Stimulated activated CD8-positive, alpha-beta memory T cell treated with anti-CD3 and anti-CD28 coated beads, Interleukin-4, amount 100 ng/mL, for 1 hour (primary cell): ENCODE measurements around the gene TMEM131.

ENCODE experiments used
- DNase-seq, 2 donors: peaks; one replicate each; pipeline ENCODE4 v3.0.0-alpha.2; 2020; ENCODE audit warnings: low read depth in 2 of 2, low spot score in 1 of 2

Gene TMEM131

GRCh38 chr2:97741686-97742085, 254.1 kb downstream of the TMEM131 start:
- no peak for DNase-seq

- no peak for DNase-seq
Measured at GRCh38 chr2:97741251-97741650, 254.5 kb downstream of the TMEM131 start.

- DNase-seq = no peak
Measured at GRCh38 chr2:97740590-97741182, 255.1 kb downstream of the TMEM131 start.

DNA sequence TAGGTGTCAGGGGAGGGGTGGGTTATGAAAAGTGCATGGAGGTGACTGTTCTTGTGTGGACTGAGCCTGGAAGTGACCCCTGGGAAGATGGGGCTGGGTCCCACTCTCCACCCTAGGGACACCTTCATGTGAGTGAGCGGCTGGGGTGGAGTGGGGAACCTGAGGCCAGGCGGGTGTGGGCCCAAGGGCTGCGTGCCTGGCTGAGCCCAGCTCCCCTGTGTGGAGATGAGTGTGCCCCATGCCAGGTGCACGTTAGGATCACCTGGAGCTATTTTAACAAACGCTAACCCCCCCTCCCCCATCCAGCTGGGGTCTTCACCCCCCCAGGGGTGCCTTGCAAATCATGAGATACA, 255.9 kb downstream of the TMEM131 start:
- DNase-seq = no peak

DNA sequence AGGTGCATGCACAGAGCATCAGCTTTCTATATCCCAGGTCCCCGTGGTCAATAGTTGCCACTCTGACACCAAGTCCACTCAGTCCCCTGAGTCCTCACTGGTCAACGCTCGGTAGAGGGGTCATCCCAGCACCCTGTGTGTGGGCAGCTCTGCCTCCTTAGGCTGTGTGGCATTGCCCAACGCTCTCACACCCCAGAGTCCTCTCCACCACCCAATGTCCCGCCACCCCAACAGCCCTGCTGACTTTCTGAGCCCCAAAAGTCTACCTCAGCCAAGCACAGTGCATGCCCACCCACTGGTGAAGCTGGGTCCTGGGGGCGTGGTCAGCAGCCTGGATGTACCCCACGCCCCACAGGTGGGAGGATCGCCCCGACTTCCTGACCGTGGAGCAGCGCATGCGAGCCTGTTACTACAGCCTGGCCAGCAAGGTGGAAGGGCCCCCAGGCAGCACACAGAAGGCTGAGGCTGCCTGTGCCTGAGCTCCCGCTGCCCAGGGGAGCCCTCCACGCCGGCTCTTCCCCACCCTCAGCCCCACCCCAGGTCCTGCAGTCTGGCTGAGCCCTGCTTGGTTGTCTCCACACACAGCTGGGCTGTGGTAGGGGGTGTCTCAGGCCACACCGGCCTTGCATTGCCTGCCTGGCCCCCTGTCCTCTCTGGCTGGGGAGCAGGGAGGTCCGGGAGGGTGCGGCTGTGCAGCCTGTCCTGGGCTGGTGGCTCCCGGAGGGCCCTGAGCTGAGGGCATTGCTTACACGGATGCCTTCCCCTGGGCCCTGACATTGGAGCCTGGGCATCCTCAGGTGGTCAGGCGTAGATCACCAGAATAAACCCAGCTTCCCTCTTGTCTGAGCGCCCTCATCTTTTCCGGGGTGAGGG, 256.5 kb downstream of the TMEM131 start:
- DNase-seq = no peak

GRCh38 chr2:97738179-97739019, 257.3 kb downstream of the TMEM131 start:
- no peak for DNase-seq

- DNase-seq = no peak
Measured at GRCh38 chr2:97737421-97738178, 258.1 kb downstream of the TMEM131 start.

DNA sequence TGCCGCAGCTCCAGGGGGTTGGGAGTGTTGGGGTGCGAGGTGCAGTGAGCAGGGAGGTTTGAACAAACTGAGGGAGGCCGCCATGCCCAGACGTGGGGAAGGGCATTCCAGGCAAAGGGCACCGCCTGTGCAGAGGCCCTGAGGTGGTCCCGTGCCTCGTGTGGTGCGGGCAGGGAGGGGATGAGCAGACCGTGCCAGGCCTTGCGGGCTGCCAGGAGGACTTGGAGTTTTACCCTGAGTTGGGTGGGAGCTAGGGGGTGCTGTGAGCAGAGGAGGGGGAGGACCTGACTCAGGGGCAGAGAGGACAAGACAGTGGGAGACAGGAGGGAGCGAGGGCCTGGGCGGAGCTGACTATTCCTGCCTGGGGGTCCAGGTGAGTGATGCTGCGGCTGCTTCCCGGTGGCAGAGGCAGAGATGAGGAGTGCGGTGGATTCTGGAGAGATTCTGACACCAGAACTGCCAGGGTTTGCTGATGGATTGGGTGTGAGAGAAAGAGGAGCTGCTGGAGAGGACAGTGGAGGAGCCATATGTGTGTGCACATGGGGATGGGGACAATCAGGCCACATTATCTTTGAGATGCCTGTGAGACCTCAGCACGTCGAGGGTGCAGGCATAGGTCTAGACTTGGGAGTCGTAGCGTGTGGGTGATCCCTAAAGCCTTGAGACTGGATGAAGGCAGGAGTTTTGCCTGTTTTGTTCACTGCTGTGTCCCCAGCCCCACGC, 259.0 kb downstream of the TMEM131 start:
- no peak for DNase-seq

- no peak for DNase-seq
Measured at GRCh38 chr2:97736185-97736584, 259.6 kb downstream of the TMEM131 start.

DNA sequence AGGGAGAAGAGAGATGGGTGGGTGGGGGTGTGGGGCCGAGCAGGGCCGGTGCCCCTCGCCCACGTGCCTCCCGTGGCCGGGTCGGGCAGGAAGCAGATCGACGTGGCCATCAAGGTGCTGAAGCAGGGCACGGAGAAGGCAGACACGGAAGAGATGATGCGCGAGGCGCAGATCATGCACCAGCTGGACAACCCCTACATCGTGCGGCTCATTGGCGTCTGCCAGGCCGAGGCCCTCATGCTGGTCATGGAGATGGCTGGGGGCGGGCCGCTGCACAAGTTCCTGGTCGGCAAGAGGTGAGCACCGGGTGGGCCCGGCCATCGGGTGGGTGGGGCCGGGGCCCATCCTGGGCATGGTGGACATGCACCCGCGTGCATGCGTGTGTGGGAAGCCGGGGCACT, 260.6 kb downstream of the TMEM131 start:
- no peak for DNase-seq

DNA sequence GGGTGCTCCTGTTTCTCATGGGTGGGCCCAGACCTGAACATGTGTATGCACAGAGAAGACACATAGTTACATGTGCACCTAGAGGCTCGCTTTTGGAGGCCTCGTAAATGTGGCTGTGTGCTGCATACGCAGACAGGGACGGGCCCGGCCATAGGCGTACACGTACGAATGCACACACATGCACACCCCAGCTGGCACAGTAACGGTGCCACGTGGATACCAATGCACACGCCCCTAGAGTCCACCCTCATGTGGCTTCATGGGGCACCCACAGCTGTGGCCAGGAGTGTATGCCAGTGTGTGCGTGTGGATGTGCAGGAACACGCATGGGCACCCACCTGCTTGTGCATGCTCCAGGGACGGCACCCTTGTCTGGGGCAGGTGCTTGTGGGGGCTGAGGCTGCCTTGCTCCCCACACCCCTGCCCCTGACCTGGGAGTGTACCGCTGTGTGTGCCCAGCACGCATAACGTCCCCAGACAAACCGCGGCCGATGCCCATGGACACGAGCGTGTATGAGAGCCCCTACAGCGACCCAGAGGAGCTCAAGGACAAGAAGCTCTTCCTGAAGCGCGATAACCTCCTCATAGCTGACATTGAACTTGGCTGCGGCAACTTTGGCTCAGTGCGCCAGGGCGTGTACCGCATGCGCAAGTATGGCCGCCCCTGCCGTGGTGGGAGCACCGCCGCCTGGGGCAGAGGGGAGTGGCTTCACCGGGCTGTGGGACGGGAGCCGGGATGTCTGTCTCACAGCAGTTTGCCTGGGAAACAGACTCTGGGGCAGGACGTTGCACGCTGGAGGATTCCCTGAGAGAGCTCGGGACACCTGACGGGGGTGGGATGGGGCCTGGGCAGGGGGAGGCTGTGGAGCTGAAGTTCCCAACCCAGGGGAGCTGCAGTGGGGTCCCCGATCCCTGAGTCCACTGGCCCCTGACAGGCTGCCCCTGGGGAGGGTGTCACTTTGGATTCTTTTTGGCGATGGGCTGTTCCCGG, 261.4 kb downstream of the TMEM131 start:
- no peak for DNase-seq

DNA sequence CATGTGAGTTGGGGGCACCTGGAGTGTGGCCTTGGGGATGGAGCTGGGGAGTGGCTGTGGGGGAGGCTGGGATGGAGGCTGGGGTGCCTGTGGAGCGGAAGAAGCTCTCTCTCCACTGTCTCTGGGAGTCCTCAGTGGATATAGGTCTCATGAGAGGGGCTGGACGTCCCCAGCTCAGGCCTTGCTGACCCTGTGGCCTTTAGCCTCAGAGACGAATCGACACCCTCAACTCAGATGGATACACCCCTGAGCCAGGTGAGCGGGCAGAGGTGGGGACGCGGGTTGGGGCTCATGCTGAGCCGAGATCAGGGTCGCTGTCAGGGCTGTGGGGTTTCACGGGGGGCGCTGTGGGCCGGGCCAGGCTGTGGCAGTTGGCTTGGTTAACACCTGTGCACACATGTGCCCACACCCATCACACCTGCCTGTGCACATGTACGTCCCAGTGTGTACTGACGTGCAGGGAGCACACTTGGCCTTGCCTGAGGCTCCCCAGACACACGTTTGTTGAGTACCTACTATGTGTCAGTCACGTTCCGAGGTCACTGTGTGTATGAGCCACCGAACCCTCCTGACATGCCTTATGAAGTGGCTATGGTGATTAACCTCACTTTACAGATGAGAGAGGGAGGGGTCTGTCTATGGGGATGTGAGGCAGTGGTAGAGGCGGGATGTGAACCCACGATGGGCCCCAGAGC, 262.3 kb downstream of the TMEM131 start:
- no peak for DNase-seq

DNA sequence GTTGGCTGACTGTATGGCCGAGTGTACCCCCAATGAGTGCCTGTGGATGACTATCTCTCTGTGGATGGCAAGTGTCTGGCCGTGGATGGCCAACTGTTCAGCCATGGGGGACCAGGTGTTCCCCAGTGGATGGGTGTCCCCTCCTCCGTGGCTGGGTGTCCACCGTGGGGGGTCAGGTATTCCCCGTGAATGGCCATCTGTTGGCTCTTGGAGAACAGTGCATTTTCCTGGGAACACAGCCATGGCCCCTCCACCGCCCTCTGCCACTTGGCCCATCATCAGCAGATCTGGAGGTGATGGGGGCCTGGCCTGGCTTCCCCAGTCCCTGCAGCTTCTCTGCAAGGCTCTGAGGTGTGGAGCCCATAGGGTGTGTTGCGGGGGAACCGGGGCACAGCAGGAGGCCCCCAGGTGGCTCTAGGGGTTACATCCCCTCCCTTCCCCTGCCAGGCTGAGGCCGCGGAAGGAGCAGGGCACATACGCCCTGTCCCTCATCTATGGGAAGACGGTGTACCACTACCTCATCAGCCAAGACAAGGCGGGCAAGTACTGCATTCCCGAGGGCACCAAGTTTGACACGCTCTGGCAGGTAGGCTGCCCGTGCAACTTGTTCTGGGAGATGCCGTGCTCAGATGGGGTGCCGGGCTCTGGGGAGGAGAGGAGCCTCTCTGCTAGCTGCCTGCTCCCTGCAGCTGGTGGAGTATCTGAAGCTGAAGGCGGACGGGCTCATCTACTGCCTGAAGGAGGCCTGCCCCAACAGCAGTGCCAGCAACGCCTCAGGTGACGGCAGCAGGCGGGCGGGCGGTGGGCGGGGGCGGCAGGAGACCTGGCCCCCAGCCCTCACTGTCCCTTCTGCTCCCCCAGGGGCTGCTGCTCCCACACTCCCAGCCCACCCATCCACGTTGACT, 263.1 kb downstream of the TMEM131 start:
- DNase-seq = no peak

- no peak for DNase-seq
Measured at GRCh38 chr2:97731274-97732020, 264.3 kb downstream of the TMEM131 start.

DNA sequence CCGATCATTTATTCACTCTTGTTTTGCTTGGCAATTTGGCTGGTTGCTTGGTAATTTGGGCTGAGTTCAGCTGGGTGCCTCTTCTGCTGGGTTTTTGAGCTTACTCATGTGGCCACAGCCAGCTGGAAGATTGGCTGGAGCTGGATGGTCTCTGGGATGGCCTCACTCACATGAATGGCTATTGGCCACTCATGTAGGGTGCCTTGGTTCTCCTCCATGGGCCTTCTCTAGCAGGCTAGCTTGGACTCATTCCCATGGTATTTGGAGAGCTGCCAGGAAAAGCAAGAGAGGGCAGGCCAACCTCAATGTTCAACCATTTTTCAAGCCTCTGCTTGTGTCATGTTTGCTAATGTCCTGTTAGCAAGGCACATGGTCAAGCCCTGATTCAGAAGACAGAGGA, 265.5 kb downstream of the TMEM131 start:
- no peak for DNase-seq

- no peak for DNase-seq
Measured at GRCh38 chr2:97728091-97728731, 267.5 kb downstream of the TMEM131 start.

DNA sequence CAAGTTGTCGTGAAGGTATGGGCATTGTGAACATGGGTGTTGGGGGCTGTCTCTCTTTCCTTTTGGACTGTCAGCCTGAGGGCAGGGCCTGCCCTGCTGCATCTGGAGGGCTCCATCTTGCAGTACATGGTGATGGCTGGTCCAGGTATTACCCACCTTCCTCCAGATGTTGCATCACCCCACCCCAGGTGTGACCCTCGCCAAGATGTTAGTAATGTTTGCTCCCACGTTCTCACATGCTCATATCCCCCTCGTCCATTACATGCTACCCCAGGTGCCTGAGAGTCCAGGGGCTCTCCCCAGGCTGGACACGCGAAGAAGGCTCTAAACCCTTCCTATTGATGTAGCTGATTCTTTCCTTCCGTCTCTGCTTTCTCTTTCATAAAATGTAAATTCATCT, 268.5 kb downstream of the TMEM131 start:
- DNase-seq = no peak
